ENCODE results near the gene RNF145. TPM values are rescaled to one million over a fixed set of nuclear protein-coding genes. Genes with fewer than 3 reads are reported as not detected.

RNF145 gene
- total and polyA plus RNA-seq, 10 of the 15 experiments (the other 5 are each of a cell fraction or from before 2014, with no cell fraction given), result 9.7 to 58.1 (median 38.2) TPM

GRCh38 chr5:159209438-159210209, at the start of gene RNF145 (continued):
- TF ChIP-seq, protein P1, sequence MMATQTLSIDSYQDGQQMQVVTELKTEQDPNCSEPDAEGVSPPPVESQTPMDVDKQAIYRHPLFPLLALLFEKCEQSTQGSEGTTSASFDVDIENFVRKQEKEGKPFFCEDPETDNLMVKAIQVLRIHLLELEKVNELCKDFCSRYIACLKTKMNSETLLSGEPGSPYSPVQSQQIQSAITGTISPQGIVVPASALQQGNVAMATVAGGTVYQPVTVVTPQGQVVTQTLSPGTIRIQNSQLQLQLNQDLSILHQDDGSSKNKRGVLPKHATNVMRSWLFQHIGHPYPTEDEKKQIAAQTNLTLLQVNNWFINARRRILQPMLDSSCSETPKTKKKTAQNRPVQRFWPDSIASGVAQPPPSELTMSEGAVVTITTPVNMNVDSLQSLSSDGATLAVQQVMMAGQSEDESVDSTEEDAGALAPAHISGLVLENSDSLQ (IDR thresholded peaks at IDR 0.05), result peak; percentile 57; the same call in 1 of the 2 replicates
- TF ChIP-seq BACH1 (IDR thresholded peaks at IDR 0.05; ENCODE audit: borderline replicate concordance), result peak; percentile 90
- TF ChIP-seq SP1 (IDR thresholded peaks at IDR 0.05; ENCODE audit: low read depth, low read length), result no peak
- TF ChIP-seq NFXL1 (IDR thresholded peaks at IDR 0.05; ENCODE audit: borderline replicate concordance), result no peak
- TF ChIP-seq, protein P2, sequence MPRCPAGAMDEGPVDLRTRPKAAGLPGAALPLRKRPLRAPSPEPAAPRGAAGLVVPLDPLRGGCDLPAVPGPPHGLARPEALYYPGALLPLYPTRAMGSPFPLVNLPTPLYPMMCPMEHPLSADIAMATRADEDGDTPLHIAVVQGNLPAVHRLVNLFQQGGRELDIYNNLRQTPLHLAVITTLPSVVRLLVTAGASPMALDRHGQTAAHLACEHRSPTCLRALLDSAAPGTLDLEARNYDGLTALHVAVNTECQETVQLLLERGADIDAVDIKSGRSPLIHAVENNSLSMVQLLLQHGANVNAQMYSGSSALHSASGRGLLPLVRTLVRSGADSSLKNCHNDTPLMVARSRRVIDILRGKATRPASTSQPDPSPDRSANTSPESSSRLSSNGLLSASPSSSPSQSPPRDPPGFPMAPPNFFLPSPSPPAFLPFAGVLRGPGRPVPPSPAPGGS (IDR thresholded peaks at IDR 0.05; ENCODE audit: borderline replicate concordance, insufficient read depth, low read depth, low read length, poor library complexity, severe bottlenecking), result no peak
- TF ChIP-seq POLR2AphosphoS2 (IDR thresholded peaks at IDR 0.05; ENCODE audit: low read depth, low read length), result no peak
- TF ChIP-seq RAD51 (IDR thresholded peaks at IDR 0.05), result peak; percentile 85
- TF ChIP-seq DPF2 (IDR thresholded peaks at IDR 0.05), result peak; percentile 75; the same call in 1 of the 2 replicates
- 0 out of 2 replicates have a peak, but pooled peaks have one; percentile 23 for TF ChIP-seq SMAD5 (IDR thresholded peaks at IDR 0.05; ENCODE audit: low read depth)
- no peak for TF ChIP-seq CHD1 (IDR thresholded peaks at IDR 0.05; ENCODE audit: low read depth, low read length)
- TF ChIP-seq ASH2L (IDR thresholded peaks at IDR 0.05; ENCODE audit: borderline replicate concordance, low read depth), result peak; percentile 77; the same call in 1 of the 2 replicates
- peak; percentile 87 to 94 for TF ChIP-seq BHLHE40 (IDR thresholded peaks at IDR 0.05; ENCODE audit: borderline replicate concordance in 1 of 2, low read depth in 2 of 2, low read length in 1 of 2)
